ENCODE data around the gene BUD23.
A peak's percentile ranks its signal among the peaks of the same experiment; 100 is the strongest.
"Not testable (repeated sequence)": the region's sequence is repeated elsewhere in the genome, so short reads cannot be mapped to it uniquely, and the experiment has no call there.

BUD23 gene

DNA sequence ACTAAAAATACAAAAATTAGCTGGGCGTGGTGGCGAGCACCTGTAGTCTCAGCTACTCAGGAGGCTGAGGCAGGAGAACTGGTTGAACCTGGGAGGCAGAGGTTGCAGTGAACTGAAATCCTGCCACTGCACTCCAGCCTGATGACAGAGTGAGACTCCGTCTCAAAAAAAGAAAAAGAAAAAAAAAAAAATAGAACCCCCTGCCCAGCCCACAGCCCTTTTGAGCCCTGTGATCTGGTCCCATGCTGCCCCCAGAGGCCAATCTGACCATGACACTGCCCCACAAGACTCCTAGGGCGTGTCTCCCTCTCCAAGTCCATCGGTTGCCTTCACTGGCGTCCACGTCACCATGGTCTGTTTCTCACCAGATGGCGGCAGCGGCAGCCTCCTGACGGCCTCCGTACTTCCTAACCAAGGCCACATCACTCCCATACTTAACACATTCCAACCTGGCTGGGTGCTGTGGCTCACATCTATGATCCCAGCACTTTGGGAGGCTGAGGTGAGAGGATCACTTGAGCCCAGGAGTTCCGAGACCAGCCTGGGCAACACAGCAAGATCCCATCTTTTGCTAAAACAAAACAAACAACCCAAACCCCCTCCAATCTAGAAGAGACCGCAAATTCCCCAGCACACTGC is 18.1 kb downstream of the BUD23 start:
- peak; percentile 28 for DNase-seq

DNA sequence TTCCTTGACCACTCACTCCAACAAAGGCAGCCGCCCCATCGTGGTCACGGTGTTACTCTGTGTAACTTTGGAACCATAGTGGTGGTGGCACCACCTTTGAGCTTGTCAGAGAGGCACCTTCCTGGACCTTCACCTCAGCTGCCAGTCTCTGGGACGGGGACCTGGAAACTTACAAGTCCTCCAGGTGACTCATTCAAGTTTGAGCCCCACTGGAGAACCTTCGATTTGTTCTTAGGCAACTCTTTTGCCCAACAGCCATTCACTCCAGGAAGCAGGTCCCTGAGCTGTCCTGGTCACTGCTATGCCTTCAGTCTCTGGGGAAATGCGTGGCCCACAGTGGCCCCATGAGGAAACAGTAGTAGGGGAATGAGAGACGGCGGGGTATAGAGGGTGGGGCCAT is 18.8 kb downstream of the BUD23 start:
- DNase-seq, result no peak

DNA sequence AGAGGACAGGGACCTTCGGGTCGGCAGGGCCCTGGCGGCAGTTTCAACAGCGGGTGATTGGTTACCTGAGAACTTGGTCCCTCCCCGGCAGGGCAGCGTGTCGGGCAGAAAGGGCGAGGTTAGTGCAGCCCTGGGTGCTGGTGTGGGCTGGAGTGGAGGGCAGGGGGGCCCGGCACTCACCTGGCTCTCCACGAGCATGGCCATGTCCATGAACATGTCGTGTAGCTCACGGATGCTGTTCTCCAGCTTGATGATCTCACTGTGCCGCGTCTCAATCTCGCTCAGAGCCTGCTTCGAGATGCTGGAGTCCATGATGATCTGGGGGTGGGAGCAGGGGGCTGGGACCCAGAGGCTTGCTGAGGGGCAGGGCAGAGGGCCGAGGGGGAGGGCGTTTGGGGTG is 19.3 kb downstream of the BUD23 start:
- DNase-seq, result no peak

DNA sequence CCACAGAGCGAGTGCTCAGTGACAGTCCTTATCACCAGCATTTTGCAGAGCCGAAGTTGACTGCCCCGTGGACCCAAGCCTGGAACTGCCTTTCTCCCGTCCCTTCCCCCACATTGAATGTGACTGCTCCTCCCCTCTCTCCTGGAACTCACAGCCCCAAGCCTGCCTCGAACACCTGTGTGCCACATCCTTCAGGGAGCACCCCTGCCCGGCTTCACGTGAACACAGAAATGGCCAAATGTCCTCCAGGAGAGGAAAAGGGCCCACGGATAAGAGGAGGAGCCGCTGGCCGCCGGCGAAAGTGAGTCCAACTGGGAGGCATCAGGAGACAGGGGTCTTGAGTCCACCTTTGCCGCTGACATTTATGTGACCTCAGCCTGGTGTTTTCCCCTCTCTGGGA is 19.8 kb downstream of the BUD23 start:
- DNase-seq, result no peak

DNA sequence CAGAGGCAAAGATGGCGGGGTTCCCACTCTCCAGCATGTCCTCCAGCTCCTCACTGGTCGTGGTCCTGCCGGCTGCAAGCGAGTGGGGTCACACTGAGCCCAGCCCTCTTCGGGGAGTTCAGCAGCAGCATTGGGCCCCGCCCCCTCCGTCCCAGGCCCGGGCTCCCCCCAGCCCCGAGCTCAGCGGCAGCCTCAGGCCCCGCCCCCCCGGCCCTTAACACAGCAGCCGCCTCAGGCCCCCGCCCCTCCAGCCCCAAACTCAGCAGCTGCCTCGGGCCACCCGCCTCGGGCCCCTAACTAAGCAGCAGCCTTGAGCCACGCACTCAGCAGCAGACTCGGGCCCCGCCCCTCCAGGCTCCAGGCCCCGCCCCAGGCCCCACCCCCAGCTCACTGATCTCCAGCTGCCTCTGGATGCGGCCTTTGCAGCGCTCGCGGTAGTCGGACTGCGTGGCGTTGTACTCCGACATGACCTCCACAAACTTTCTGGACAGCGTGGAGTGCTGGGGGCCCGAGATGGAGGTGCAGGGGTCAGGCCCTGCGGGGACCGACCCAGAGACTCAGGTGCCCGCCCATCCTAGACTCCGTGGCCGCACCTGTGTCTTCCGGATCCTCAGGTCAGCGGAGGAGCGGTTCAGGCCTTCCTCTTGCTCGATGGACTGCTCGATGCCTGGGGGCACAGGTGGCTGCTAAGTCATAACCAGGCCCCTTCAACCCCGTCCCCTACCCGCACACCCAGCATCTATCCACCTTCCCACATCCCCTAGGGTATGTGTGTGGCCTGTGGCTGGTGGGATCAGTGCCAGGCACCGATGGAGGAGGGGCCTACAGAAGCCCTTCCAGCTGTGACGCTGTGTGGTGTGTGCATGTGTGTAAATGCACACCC is 20.6 kb downstream of the BUD23 start:
- peak; percentile 87 for DNase-seq

DNA sequence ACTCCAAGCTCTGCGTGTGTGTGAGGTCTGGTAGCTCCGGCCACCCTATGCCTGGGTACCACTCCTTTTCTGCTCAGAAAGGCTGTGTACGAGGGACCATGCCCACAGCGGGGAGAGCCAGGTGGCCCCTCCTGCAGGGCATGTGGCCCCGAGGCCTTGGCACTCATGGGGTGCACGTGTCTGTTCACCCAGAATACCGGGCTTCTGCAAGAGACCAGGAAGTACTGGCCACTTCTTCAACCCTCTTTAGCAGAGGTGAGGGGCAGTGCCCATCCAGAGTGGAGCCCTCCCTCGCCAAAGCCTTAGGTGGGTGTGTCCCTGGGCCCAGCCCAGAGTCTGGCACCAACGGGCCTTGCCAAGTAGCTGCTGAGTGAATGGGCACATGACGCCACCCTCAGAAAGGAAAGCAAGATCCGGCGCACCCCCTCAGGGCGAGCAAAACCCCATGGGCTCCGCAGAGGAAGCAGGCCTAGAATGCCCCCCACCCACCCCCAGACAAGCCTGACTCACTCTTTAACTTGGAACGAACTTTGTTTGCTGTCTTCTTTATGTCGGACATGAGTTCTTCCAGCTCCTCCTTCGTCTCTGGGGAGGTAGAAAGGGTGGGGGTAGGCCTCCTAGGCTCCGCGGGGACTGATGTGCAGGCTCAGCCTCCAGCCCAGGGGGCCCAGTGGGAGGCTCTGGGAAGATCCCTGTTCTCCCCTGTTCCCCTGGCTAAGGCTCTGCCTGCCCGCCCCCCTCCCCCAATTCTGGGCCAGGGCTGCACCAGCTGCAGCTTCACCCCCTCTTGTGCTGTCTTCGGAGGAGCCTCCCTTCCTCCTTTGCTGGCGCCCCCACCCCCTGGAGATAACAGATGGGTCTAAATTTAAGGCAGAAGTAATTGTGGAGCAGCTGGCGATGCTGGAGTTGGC is 21.5 kb downstream of the BUD23 start:
- DNase-seq, result peak; percentile 99

DNA sequence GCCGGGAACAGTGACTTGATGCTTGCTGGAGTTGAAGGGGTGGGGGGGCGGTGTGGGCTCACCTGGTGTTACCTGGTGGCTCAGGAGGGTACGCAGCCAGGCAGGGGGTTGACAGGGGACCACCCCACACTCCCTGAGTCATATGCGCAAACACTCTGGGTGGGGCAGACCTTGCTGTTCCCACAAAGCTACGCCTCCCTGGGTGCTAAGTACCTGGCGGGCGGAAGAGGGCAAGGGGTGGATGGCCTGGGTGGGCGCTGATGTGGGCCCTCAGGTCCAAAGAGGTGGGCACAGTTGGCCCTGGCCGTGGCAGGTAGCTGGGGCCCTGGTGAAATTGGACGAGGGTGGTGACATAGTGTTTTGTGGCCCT is 22.1 kb downstream of the BUD23 start:
- no peak for DNase-seq

DNA sequence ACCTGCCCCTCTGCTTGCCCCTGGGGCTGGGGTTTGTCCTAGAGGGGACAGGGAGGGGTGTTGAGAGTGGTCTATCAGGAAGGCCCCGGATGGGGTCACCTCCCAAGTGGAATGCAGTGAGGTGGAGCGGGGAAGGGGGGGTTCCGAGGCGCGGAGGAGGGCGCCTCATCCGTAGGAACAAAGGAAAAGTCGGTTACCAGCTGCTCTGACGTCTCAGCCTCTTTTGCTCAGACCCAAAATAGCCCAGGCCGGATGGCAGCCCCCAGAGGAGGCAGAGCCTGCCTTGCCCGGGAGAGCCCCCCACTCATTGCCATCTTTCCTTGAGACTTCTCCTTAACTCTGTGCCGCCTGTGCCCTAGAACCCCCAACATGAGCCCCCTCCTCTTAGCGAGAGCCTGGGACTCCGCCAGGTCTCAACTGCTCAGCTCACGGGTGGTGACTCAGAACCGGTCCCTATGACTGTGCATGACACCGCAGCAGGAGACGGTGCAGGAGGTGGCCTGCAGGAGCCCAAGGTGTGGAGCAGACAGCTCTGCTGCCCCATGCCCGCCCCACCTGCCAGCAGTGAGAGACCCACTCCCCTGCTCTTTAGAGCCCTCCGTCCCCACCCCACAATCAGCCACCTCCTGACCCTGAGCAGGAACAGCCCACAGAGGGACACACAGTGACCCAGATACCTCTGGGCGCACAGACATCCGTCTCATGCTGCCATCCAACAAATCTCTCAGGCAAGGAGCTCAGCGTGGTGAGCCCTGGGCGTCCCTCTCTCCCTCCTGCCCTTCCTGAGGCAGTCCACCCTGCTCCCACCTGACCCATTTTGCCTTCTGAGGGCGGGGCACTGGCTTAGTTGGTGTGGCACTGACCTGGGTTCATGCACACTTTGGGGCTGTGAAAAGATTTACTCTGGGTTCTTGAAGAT is 23.0 kb downstream of the BUD23 start:
- DNase-seq, result peak; percentile 76

DNA sequence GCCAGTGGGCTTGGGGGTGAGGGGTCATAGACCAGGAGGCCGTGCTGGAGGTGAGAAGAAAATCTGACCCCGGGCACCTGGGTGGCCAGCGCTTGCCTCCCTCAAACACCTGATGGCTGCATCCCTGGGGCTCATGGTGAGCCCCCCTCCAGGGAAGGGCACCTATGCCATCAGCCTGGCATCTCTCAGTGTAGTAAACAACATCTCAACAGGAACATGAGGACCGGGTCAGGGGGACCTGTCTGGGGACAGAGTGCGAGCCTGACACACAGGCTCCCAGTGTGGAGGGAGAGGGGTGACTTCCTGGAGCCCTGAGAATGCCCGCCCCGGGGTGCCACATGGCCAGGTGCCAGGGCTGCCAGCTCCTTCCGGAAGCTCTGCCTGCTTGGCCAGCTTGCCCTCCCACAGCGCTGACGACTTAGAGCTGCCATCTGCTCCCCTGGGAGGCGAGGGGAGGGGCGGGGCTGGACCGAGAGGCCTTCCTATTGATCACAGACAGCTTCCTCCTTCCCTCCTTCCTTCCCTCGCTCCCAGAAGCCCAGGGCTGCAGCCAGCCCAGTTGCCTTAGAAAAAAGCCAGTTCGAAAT is 23.7 kb downstream of the BUD23 start:
- DNase-seq, result peak; percentile 93

DNA sequence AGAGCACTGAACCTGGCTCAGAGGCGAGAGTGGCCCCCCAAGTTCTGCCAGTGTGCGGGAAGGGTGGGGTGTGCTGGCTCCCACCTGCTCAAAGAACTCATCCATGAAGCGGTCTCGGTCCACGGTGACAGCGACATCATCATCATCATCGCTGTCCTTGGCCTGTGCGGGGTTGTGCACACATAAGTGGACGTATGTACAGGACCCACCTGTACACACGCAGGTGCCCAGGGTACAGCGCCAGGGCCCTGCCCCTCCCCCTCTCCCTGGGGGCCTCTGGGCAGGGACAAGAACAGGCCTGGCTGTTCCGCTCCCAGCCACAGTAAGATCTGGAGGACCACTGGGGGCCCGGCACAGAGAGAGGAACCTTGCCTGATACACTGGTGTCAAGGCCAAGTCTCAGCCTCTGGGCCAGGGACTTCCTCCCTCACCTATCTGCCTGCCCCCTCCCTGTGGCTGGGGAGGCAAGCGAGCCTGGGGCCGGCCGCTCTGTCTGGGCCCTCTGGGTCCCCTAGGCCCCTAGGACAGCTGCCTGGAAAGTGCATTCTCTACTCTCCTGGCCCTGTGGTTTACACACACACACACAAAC is 25.7 kb downstream of the BUD23 start:
- DNase-seq, result no peak

DNA sequence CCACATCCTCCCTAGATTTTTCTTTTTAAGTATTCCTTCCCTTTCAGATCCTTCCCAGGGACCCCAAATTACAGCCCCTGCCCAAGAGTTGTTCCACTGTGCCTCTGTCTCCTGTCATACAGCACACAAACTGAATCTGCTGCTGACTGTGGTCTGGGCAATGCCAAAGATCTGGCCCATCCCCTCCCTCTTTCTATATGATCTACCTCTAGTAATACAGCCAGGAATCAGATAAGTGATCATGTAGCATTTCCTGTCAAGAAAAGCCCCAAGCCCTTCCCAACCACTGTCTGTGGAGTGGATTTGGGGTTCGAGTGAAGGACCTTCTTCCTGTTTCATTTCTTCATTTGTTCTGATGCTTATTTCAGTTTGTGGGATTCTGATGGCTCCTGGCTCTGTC is 29.4 kb downstream of the BUD23 start:
- no peak for DNase-seq

DNA sequence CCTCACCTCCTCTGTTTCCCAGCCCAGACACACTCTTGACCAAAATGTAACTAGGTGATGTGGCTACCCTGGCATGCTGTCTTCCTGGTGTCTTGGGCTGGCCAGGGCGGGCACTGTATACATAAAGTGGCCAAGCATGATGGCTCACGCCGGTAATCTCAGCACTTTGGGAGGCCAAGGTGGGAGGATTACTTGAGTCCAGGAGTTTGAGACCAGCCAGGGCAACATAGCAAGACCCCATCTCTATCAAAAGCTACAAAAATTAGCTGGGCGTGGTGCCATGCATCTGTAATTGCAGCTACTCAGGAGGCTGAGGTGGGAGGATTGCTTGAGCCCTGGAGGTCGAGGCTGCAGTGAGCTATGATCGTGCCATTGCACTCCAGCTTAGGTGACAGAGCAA is 29.9 kb downstream of the BUD23 start:
- DNase-seq, result not testable (repeated sequence)

DNA sequence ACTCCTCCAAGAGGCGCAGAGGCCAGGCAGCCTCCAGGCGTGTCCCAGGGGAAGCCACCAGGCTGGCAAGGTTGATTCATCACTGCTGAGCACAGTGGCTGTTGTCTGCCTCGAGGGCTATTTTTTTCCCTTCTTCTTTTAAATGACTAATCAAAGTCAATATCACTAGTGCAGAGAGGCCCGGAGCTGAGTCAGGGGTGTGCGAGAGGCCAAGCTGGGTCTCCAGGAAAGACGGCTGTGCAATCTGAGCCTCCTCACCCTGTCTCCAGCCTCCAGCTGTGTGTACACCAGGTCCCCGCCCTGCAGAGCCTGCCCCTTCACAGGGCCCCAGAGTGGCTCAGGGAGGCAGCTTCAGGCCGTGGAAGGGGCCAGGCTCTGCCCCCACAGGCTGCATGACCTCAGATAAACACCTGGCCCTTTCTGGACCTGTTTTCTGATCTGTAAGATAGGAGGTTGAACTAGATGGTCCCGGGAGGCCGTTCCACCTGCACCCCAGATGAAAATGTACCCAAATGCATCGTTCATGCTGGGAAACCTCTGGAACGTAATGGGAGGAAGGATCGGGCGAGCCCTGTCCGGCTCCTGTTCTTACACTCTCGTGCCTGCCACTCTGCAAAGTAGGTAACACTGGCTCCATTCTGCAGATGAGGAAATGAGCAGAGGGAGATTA is 32.4 kb downstream of the BUD23 start:
- peak; percentile 93 for DNase-seq

DNA sequence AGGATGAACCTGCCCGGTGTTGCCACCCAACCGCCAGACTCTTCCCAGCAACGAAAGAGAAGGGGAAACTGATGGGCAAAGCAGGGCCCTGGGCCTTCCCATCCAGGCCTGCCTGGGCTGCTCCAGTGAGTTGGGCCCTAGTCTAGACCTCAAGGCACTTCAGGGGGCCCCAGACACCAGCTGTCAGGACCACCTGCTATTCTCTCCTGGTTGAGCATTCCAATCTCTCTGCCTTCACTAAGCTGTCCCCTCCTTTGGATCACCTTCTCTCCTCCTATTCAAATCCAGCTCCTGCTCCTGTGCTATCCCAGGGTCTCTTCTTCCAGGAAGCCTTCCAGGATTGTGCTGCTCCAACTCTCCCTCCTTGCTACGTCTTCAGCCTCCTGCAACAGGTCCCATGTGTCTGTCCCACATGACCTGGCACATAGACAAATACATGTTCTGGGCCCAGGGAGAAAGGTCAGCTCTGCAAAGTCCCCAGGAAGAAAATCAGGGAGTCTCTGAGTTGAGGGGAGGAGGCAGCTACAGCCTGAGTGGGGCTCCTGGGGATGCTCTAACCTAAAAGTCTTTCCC is 33.0 kb downstream of the BUD23 start:
- DNase-seq, result peak; percentile 84

DNA sequence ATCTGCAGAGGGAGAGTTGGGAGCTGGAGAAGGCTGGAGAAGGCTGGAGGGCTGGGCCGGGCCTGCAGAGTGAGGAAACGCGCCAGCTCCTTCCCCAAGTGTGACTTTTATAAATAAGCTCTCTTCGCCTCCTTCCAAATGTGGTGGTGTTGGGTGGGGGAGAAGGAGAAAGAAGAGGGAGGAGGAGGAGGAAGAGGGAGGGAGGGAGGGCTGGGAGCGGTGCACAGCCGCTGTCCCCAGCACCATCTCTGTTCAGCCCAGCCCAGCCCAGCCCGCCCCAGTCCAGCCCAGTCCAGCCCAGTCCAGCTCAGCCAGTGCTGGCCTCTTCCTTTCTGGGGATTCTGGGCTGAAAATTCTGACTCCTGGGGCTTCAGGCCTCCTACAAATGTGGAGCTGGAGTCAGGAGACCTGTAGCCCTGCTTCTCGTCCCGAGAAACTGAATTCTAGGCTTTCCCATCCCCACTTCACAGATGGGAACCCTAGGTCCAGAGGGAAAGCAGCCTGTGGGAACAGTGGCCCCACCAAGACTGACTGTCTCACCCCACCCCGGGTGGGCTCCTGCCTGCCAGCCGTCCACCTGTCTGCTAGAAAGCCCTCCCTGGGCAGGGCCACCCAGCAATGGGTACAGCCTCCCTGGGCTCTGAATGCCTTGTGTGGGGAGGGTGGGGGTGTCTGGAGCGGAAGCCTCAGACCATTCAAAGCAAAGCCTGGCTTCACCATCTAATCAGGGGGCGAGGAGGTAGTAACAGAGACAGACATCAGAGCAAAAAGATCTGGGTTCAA is 33.8 kb downstream of the BUD23 start:
- no peak for DNase-seq

DNA sequence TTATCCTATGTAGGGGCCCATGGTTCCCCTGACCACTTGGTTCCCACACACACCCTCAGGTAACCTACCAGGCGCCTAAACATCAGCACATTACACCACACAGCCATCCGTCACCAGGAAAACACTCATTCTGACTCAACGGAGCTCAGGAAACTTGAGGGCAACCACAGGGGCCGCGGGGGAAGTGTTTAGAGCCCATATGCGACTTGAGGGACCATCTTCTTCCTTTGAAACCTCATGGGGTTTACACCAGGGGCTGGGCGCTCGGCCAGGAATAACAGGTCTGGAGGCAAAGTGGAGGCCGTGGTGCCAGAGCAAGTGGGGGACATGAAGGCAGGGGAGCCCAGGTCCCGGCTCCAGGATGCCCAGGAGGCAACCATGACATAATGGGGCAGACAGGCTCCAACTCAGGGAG is 34.6 kb downstream of the BUD23 start:
- DNase-seq, result no peak

DNA sequence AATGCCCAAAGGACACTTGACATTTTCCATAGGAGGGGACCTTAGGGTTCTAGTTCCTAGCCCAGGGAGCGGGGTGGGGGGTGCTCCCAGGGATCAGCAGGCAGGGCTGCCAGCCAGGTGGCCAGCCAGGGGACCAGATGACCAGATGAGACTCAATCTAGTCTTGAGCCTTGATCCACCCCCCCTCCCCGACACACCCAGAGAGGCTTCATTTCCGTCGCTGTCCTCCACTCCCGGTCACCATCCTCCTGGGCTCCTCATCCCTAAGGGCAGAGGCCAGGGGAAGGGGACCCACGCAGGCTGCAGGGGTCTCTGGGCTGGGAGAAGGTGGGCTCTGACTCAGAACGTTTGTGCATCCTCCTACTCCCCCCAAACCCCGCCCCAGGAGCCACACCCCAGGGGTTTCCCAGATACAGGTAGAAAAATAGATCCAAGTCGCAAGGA is 35.1 kb downstream of the BUD23 start:
- DNase-seq, result no peak

DNA sequence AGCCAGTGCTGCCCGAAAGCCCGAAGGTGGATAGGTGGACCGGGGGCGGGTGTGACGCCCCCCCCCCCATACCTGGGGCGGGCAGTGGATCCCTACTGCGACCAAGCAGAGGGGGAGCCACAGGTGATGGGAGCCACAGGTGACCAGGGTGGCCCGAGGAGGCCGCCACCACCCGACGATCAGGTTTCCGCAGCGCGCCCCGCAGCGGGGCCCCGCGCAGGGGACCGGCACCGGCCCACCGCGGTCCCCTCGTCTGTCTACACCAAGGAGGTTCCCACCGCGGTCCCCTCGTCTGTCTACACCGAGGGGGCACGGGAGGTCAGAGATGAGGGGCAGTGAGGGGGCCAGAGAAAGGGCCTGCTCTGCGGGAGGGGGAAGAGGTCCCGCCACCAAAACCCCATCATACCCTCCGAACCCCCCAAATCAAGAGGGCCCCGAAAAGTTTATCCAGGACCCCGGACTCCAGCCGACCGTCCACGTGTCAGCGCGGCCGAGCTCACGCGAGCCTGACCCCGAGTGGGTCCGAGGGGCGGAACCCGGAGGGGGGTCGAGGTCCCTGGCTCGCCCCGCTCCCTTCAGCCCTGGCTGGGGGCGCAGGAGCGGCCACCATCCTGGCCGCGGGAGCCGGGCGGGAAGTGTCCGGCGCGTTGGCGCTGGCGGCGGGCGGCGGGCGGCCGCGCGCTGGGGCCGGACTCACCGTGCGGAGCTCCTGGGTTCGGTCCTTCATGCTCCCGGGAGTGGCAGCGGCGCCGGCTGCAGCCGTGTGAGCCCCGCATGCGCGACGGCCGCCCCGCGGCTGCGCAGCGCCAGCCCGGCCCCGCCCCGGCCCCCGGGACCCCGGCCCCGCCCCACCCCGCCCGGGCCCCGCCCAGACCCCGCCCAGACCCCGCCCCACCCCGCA is 35.8 kb downstream of the BUD23 start, which contains the start of gene STX1A:
TSS of gene STX1A (minus strand) at position 765 of the 901 bp plus-strand sequence. CDS start at position 727, 38 bp downstream.
- DNase-seq, result peak; percentile 74

Measured in NCI-H2171 treated with DMSO at 0.1 percent for 48 hours (cell line).